ENCODE results near the gene HSPA4L.

HSPA4L gene

DNA sequence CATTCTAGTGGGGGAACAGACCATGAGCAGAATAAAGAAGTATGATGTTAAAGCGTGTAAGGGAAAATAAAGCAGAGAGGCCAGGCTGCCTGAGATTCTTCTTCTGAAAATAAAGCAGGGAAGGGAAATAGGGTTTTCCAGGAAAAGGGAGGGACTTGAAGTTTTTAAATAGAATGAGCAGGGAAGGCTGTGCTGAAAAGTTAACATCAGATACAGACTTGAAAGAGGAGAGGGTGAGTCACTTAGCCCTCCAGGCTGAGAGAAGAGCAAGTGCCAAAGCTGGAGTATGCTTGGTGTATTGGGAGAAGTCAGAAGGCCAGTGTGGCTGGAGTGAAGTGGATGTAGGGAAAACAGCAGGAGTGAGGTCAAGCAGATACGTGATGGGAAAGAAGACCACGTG is 88.6 kb downstream of the HSPA4L start:
- DNase-seq, result no peak

GRCh38 chr4:127875791-127876190 is 93.7 kb downstream of the HSPA4L start:
- no peak for DNase-seq

- peak; percentile 96 for DNase-seq
Observed at GRCh38 chr4:127880763-127881562, 98.8 kb downstream of the HSPA4L start, which contains the start of gene PLK4. PLK4 (plus strand) TSS chr4:127880893; CDS start chr4:127881135, 242 bp downstream.

- no peak for DNase-seq
Observed at GRCh38 chr4:127881563-127881864, 99.4 kb downstream of the HSPA4L start.

DNA sequence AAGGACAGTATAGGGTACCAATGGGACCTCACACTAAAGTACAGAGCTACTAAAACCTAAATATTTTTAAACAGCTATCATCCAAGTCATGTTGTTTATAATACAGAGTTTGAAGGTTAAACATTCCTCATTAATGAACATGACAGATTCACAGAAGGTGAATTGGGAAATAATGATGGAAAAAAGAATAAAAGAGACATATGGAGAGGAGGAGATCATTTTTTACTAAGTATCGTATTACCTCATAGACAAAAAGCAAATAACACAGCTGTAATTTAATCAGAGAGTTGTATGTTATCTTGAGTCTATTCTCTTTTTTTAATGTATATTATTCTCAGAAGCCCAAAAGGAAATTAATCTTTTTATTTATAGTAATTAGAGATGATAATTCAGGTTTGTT is 106.4 kb downstream of the HSPA4L start:
- DNase-seq, result no peak

DNA sequence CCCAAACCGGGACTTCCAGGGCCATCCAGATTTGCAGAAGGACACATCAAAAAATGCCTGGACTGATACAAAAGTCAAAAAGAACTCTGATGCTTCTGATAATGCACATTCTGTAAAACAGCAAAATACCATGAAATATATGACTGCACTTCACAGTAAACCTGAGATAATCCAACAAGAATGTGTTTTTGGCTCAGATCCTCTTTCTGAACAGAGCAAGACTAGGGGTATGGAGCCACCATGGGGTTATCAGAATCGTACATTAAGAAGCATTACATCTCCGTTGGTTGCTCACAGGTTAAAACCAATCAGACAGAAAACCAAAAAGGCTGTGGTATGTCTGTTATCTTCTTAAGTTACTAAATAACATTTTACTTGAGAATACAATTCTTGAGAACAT is 107.8 kb downstream of the HSPA4L start:
- DNase-seq, result no peak

All from NCI-H1048 (cell line).